B cell (primary cell): Measurements from ENCODE around the gene PLAC8L1. TPM values are rescaled to one million over a fixed set of nuclear protein-coding genes. Genes with fewer than 3 reads are reported as not detected.
"Not testable (repeated sequence)": the region's sequence is repeated elsewhere in the genome, so short reads cannot be mapped to it uniquely, and the experiment has no call there.

ENCODE experiments used
- ATAC-seq: fragments of 200-7000 bp; cut with Tn5 transposase; one replicate; pipeline ENCODE4 v1.10.0; 2021; ENCODE audit warnings: low read depth, mild to moderate bottlenecking, moderate number of reproducible peaks, moderate library complexity
- CTCF ChIA-PET: fragments of 350-600 bp; sonication (Branson Sonifier 250); formaldehyde crosslinking; loops from one replicate; lab custom pipeline; 2021; ENCODE audit warnings: antibody characterized with exemption, inconsistent platforms; lab: Charles Lee
- POLR2A ChIA-PET: fragments of 350-600 bp; sonication (Branson Sonifier 250); formaldehyde crosslinking; loops from one replicate; lab custom pipeline; 2021; ENCODE audit warnings: antibody characterized with exemption; lab: Charles Lee
- DNase-seq: peaks from one replicate; pipeline ENCODE4 v3.0.0; 2013
- H2AFZ ChIP-seq: 2 replicates; pipeline ENCODE4 v1.6.1; 2012; ENCODE audit warnings: mild to moderate bottlenecking, low read depth, low read length; ENCODE audit not compliant: insufficient read depth, poor library complexity, severe bottlenecking
- H3K27ac ChIP-seq, 2 donors: 1 replicate in 1 of 2; 2 replicates in 1 of 2; pipeline ENCODE4 v1.5.1; 2012 to 2013; ENCODE audit warnings: low read length in 2 of 2, mild to moderate bottlenecking in 2 of 2, moderate library complexity in 1 of 2
- H3K27me3 ChIP-seq, 4 experiments: fragments of 200-600 bp in 1 of 4; sonication (generic) in 1 of 4; replicated peaks in 1 of 4; 1 replicate in 2 of 4; 2 replicates in 2 of 4; pipeline versions ENCODE4 v1.6.1 to v1.7.0; 2013 to 2016; ENCODE audit warnings: low read length in 3 of 4, mild to moderate bottlenecking in 2 of 4, mixed read lengths in 1 of 4, moderate library complexity in 1 of 4; ENCODE audit not compliant: insufficient read depth in 4 of 4, control insufficient read depth in 3 of 4; ENCODE audit errors: control extremely low read depth in 1 of 4
- H3K36me3 ChIP-seq, 2 experiments: replicated peaks in 1 of 2; 1 replicate in 1 of 2; 2 replicates in 1 of 2; pipeline versions ENCODE4 v1.6.1 to v1.7.1; 2013; ENCODE audit warnings: low read length in 1 of 2; ENCODE audit not compliant: insufficient read depth in 2 of 2, control insufficient read depth in 1 of 2; ENCODE audit errors: control extremely low read depth in 1 of 2, extremely low read depth in 1 of 2
- H3K4me1 ChIP-seq, 2 donors: fragments of 200-600 bp in 1 of 2; sonication (generic) in 1 of 2; 1 replicate in 1 of 2; 2 replicates in 1 of 2; pipeline versions ENCODE4 v1.5.1 to v1.6.1; 2013 to 2017; ENCODE audit warnings: low read length in 2 of 2; ENCODE audit not compliant: control insufficient read depth in 2 of 2, insufficient read depth in 2 of 2
- H3K4me2 ChIP-seq: replicated peaks from 2 replicates; pipeline ENCODE3; 2012; ENCODE audit warnings: mild to moderate bottlenecking, low read depth, low read length; ENCODE audit not compliant: poor library complexity, severe bottlenecking
- H3K4me3 ChIP-seq, 5 experiments: fragments of 200-600 bp in 1 of 5; sonication (generic) in 1 of 5; 1 replicate in 3 of 5; 2 replicates in 2 of 5; pipeline versions ENCODE4 v1.5.1 to v1.7.0; 2011 to 2016; ENCODE audit warnings: low read length in 4 of 5, mild to moderate bottlenecking in 4 of 5, low read depth in 2 of 5, control low read depth in 1 of 5, moderate library complexity in 1 of 5; ENCODE audit not compliant: insufficient read depth in 1 of 5; ENCODE audit errors: control extremely low read depth in 1 of 5, extremely low read depth in 1 of 5
- H3K79me2 ChIP-seq: fragments of 200-600 bp; sonication (generic); one replicate; pipeline ENCODE4 v1.6.0; 2016; ENCODE audit warnings: low read length; ENCODE audit not compliant: control insufficient read depth, insufficient read depth
- H3K9ac ChIP-seq: fragments of 200-600 bp; sonication (generic); 2 replicates; pipeline ENCODE4 v1.6.1; 2017; ENCODE audit warnings: mild to moderate bottlenecking, low read length, moderate library complexity
- H3K9me3 ChIP-seq, 3 donors: one replicate each; pipeline versions ENCODE4 v1.6.1 to v1.7.1; 2013; ENCODE audit warnings: low read length in 2 of 3; ENCODE audit not compliant: control insufficient read depth in 2 of 3, insufficient read depth in 1 of 3; ENCODE audit errors: control extremely low read depth in 1 of 3
- H4K20me1 ChIP-seq: 2 replicates; pipeline ENCODE4 v1.6.0; 2012; ENCODE audit warnings: mild to moderate bottlenecking, low read length; ENCODE audit not compliant: insufficient read depth, control insufficient read depth, poor library complexity, severe bottlenecking
- H3K27ac Mint-ChIP-seq: one replicate; pipeline ENCODE4 v1.8.0; 2021; ENCODE audit warnings: mixed read lengths
- H3K27me3 Mint-ChIP-seq: one replicate; pipeline ENCODE4 v1.8.0; 2021; ENCODE audit warnings: mixed read lengths
- H3K4me1 Mint-ChIP-seq: one replicate; pipeline ENCODE4 v1.8.0; 2021; ENCODE audit warnings: mixed read lengths
- H3K4me3 Mint-ChIP-seq: one replicate; pipeline ENCODE4 v1.8.0; 2021; ENCODE audit warnings: mixed read lengths
- H3K9me3 Mint-ChIP-seq: one replicate; pipeline ENCODE4 v1.8.0; 2022; ENCODE audit warnings: mixed read lengths; ENCODE audit not compliant: insufficient read depth
- EZH2 ChIP-seq: IDR thresholded peaks from 2 replicates; pipeline ENCODE4 v1.6.1; 2012; ENCODE audit warnings: borderline replicate concordance, low read depth, mild to moderate bottlenecking, moderate library complexity, low read length; ENCODE audit not compliant: insufficient read depth, poor library complexity, severe bottlenecking
- WGBS: methylation state at CpG from one replicate; pipeline ENCODE4 v1.1.5; 2013; ENCODE audit warnings: missing lambda C conversion rate; ENCODE audit not compliant: insufficient coverage; 5-methylcytosine and 5-hydroxymethylcytosine counted together
- intact Hi-C: fragments of 100-400 bp; cut with micrococcal nuclease; formaldehyde crosslinking; loops from one replicate; pipeline ENCODE4 v1.10.0; 2022
- polyA plus RNA-seq: library from polyadenylated mRNA; depleted of rRNA; stranded (reverse); fragments of >200 nt; gene quantifications from 2 replicates; pipeline ENCODE4 v1.2.3, GENCODE V29; 2012
- total RNA-seq, 2 donors: library from RNA; stranded (reverse); fragments of 120-200 nt in 1 of 2; gene quantifications; 1 replicate in 1 of 2; 2 replicates in 1 of 2; pipeline versions ENCODE4 v1.2.3 to v1.2.4, GENCODE V29; 2013 to 2022
- TF ChIP-seq, protein P1 (sequence below): fragments of 200-600 bp; IDR thresholded peaks from one replicate; pipeline ENCODE4 v1.8.0; 2022; ENCODE audit warnings: antibody characterized with exemption, mild to moderate bottlenecking

Gene PLAC8L1
- total and polyA plus RNA-seq, 2 donors (not counting 1 experiment from before 2014, with no cell fraction given): 0.49 TPM; not detected in 1

DNA sequence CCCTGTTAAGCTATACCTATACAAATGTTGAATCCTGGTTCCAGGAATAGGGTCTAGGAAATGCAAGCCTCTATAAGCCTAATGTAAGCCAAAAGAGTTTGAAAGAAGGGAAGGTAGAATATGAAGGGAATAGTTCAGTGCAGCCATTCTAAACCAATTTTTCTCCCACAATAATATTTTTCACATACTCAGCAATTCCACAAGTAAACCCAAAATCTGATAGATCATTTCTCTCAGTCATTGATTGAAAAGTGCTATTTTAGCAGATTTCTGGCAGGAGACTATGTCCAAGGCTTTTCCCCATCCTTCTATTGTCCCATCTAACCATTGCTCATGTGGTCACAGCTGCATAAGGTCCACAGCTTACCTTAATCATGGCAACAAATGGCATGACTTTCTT lies 20.7 kb upstream of the PLAC8L1 start:
- Histone ChIP-seq H2AFZ (no peak overlapping the region), H3K4me2 (no peak overlapping the region), H4K20me1 (no peaks in the 10 kb centered on the region), H3K79me2 (no peaks in the 10 kb centered on the region), H3K9me3 (no peaks in the 10 kb centered on the region), H3K36me3 (peaks cover 12 to 79% of the 10 kb centered on the region in 2 experiments), H3K9ac (no peak overlapping the region), H3K4me3 (no peak overlapping the region), H3K27me3 (no peaks in the 10 kb centered on the region), H3K27ac (no peak overlapping the region), H3K4me1 (no peaks in the 10 kb centered on the region)
- no peaks in the 10 kb centered on the region for H3K27me3 Mint-ChIP-seq
- intact Hi-C loops: no loop called here
- POLR2A ChIA-PET: no interaction called here
- no peak for TF ChIP-seq EZH2
- TF ChIP-seq, protein P1, sequence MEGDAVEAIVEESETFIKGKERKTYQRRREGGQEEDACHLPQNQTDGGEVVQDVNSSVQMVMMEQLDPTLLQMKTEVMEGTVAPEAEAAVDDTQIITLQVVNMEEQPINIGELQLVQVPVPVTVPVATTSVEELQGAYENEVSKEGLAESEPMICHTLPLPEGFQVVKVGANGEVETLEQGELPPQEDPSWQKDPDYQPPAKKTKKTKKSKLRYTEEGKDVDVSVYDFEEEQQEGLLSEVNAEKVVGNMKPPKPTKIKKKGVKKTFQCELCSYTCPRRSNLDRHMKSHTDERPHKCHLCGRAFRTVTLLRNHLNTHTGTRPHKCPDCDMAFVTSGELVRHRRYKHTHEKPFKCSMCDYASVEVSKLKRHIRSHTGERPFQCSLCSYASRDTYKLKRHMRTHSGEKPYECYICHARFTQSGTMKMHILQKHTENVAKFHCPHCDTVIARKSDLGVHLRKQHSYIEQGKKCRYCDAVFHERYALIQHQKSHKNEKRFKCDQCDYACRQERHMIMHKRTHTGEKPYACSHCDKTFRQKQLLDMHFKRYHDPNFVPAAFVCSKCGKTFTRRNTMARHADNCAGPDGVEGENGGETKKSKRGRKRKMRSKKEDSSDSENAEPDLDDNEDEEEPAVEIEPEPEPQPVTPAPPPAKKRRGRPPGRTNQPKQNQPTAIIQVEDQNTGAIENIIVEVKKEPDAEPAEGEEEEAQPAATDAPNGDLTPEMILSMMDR: no peak
- DNase-seq (no peak), ATAC-seq (no peak)
- no peaks in the 10 kb centered on the region for H3K4me1 Mint-ChIP-seq
- no peak overlapping the region for H3K4me3 Mint-ChIP-seq
- CTCF ChIA-PET: no interaction called here
- H3K9me3 Mint-ChIP-seq: peaks cover 2% of the 10 kb centered on the region
- H3K27ac Mint-ChIP-seq: no peak overlapping the region

DNA sequence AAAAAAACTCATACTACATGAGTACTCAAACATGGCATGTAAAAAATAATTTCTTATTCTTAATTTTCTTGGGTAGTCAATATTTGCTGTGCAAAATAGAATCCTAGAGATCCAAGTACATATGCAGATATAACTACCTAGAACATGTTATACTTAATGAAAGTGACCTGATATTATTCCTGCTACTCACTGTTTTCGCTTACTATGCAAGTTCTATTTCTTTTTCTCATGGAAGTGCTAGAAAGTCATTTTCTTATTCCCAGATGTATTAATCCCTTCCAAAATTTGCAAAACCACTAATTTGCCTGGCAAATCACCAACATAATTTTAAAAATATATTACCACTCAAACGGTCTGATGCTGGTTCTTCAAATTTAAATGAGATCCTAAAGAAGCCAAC lies 19.2 kb upstream of the PLAC8L1 start:
- Histone ChIP-seq H3K9ac (no peak overlapping the region), H3K4me2 (no peak overlapping the region), H3K9me3 (no peaks in the 10 kb centered on the region), H3K36me3 (peaks cover 16 to 86% of the 10 kb centered on the region in 2 experiments), H3K79me2 (no peaks in the 10 kb centered on the region), H3K27me3 (no peaks in the 10 kb centered on the region), H4K20me1 (no peaks in the 10 kb centered on the region), H3K27ac (no peak overlapping the region), H3K4me3 (no peak overlapping the region), H3K4me1 (no peaks in the 10 kb centered on the region), H2AFZ (no peak overlapping the region)
- ChIA-PET POLR2A (no interaction called here), CTCF (no interaction called here)
- no peaks in the 10 kb centered on the region for H3K27me3 Mint-ChIP-seq
- no peak overlapping the region for H3K4me3 Mint-ChIP-seq
- no peak for TF ChIP-seq EZH2
- TF ChIP-seq, protein P1: no peak
- no peak overlapping the region for H3K27ac Mint-ChIP-seq
- ATAC-seq (no peak), DNase-seq (no peak)
- H3K9me3 Mint-ChIP-seq: peaks cover 2% of the 10 kb centered on the region
- intact Hi-C loops: no loop called here
- no CpG with 5 or more reads among the region's 2 CpGs for WGBS
- no peaks in the 10 kb centered on the region for H3K4me1 Mint-ChIP-seq

DNA sequence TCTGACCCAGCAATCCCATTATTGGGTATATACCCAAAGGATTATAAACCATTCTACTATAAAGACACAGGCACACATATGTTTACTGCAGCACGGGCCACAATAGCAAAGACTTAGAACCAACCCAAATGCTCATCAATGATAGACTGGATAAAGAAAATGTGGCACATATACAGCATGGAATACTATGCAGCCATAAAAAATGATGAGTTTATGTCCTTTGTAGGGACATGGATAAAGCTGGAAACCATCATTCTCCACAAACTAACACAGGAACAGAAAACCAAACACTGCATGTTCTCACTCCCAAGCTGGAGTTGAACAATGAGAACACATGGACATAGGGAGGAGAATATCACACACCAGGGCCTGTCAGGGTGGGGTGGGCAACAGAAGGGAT lies 16.1 kb upstream of the PLAC8L1 start:
- H3K9ac ChIP-seq, ATAC-seq, H3K4me1 ChIP-seq, H3K27ac Mint-ChIP-seq, H3K4me3 Mint-ChIP-seq, H4K20me1 ChIP-seq, H3K27me3 ChIP-seq, POLR2A ChIA-PET, DNase-seq, H3K79me2 ChIP-seq, H3K4me2 ChIP-seq, H3K4me3 ChIP-seq, CTCF ChIA-PET, intact Hi-C loops, H3K9me3 Mint-ChIP-seq, H3K9me3 ChIP-seq, H3K27me3 Mint-ChIP-seq, H2AFZ ChIP-seq, H3K4me1 Mint-ChIP-seq, H3K27ac ChIP-seq: not testable (repeated sequence)
- peaks cover 21 to 82% of the 10 kb centered on the region in 2 experiments for H3K36me3 ChIP-seq
- WGBS: no CpG with 5 or more reads among the region's 1 CpG
